HG03460 (cell line): Measurements from ENCODE around the gene OR2W3.

ENCODE experiments used
- ATAC-seq: cut with Tn5 transposase; IDR thresholded peaks from one replicate; pipeline ENCODE4 v1.9.1; 2021; ENCODE audit not compliant: unreplicated experiment

OR2W3 gene

GRCh38 chr1:247914941-247915662, 19.7 kb downstream of the OR2W3 start:
- no peak for ATAC-seq

DNA sequence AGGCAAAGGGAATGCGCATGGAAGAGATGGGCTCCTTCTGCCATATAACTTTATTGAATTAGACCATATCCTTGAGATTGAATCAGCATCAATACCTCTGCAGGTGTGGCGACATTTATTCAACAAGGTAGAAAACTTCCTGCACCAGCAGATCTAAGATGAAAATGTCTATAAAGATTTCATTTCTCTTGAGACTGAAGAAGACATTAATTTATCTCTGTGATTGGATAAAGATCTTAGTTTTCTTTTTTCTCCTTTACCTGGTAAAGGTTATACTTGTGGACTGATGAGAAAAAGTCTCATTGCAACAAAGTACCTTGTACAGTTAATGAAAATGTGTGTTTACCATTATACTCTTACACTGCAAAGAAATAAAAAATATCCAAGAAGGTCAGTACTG, 24.6 kb downstream of the OR2W3 start, which contains the start of gene OR2T8:
OR2T8 (plus strand) TSS at position 301 of the 400 bp plus-strand sequence. CDS start 766 bp downstream, outside the sequence.
- no peak for ATAC-seq

GRCh38 chr1:247923941-247924340, 28.6 kb downstream of the OR2W3 start:
- ATAC-seq: no peak

GRCh38 chr1:247924868-247925267, 29.5 kb downstream of the OR2W3 start, which contains the start of gene OR2AJ1:
Gene OR2AJ1, plus strand, starts transcription at chr1:247924889. Its CDS starts 8,880 bp downstream, at chr1:247933769.
- ATAC-seq: no peak

DNA sequence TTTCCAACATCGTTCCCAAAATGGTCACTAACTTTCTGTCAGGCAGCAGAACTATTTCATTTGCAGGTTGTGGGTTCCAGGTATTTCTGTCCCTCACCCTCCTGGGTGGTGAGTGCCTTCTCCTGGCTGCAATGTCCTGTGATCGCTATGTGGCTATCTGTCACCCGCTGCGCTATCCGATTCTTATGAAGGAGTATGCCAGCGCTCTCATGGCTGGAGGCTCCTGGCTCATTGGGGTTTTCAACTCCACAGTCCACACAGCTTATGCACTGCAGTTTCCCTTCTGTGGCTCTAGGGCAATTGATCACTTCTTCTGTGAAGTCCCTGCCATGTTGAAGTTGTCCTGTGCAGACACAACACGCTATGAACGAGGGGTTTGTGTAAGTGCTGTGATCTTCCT, 38.6 kb downstream of the OR2W3 start:
- no peak for ATAC-seq

GRCh38 chr1:247935781-247936180, 40.4 kb downstream of the OR2W3 start:
- ATAC-seq: no peak

- ATAC-seq: no peak
Observed at GRCh38 chr1:247936415-247936814, 41.0 kb downstream of the OR2W3 start.

- peak; percentile 100 for ATAC-seq
Observed at GRCh38 chr1:247936965-247937734, 41.8 kb downstream of the OR2W3 start.

DNA sequence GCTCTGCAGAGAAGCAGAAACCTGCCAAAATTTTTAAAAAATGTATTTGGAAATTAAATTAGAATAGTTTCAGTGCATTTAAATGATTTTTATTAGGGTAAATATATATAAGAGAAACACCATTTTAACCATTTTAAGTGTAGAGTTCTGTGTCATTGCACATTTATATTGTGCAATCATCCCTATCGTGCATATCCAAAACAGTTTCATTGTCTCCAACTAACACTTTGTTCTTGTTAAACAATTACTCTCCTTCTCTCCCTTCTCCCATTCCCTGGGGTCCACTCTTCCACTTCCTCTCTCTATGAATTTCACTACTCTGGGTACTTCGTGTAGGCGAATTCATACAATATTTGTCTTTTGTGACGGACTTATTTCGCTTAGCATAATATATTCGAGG, 47.2 kb downstream of the OR2W3 start:
- no peak for ATAC-seq
